HepG2 (cell line): ENCODE data around the gene MAP2K5. TPM values are rescaled to one million over a fixed set of nuclear protein-coding genes. Genes with fewer than 3 reads are reported as not detected.

Experiments
- ATAC-seq: fragments of 200-7000 bp; cut with Tn5 transposase; 3 replicates; pipeline ENCODE4 v1.9.1; 2020; ENCODE audit warnings: mild to moderate bottlenecking, moderate library complexity
- BruUV-seq: library from RNA; stranded (reverse); fragments of 400-500 nt; replicated peaks from 2 replicates; lab custom pipeline; 2021; lab: Mats Ljungman, UMichigan
- CTCF ChIA-PET: fragments of 300-600 bp; formaldehyde crosslinking; extraction: SDS; loops from one replicate; lab custom pipeline; 2021; ENCODE audit warnings: low total read pairs, inconsistent platforms, low intra/inter-chr PET ratio; lab: Yijun Ruan, JAX
- POLR2A ChIA-PET: fragments of 350-600 bp; sonication (Branson Sonifier 250); formaldehyde crosslinking; loops from one replicate; lab custom pipeline; 2020; ENCODE audit warnings: antibody characterized with exemption, inconsistent platforms; lab: Yijun Ruan, JAX
- DNase-seq: peaks from one replicate; pipeline ENCODE4 v3.0.0-alpha.2; 2015; ENCODE audit warnings: low spot score
- FAIRE-seq: peaks from 3 replicates; lab custom pipeline; 2011; peaks lifted over from hg19 to GRCh38; lab: Jason Lieb, UNC
- H2AFZ ChIP-seq: one replicate; pipeline ENCODE4 v1.6.1; 2011; ENCODE audit warnings: low read length, inconsistent platforms
- H3K27ac ChIP-seq: fragments of 300-600 bp; 3 replicates; pipeline ENCODE4 v1.8.0; 2011; ENCODE audit warnings: mixed run types, mild to moderate bottlenecking, mixed read lengths, low read length, inconsistent platforms; ENCODE audit not compliant: insufficient read depth; ENCODE audit errors: extremely low read length
- H3K27me3 ChIP-seq, 2 experiments: fragments of 200-600 bp in 1 of 2; 2 replicates in 1 of 2; 3 replicates in 1 of 2; pipeline versions ENCODE4 v1.6.0 to v1.8.0; 2011; ENCODE audit warnings: low read length in 2 of 2, mild to moderate bottlenecking in 2 of 2, moderate library complexity in 2 of 2, inconsistent platforms in 1 of 2; ENCODE audit not compliant: insufficient read depth in 2 of 2, control insufficient read depth in 1 of 2
- H3K36me3 ChIP-seq, 2 experiments: fragments of 200-600 bp in 1 of 2; replicated peaks in 1 of 2; 2 replicates in 1 of 2; 3 replicates in 1 of 2; pipeline versions ENCODE4 v1.5.1 to v1.8.0; 2011; ENCODE audit warnings: low read length in 2 of 2, inconsistent platforms in 1 of 2; ENCODE audit not compliant: insufficient read depth in 2 of 2, control insufficient read depth in 1 of 2
- H3K4me1 ChIP-seq: 2 replicates; pipeline ENCODE4 v1.5.1; 2012; ENCODE audit warnings: low read length, inconsistent platforms; ENCODE audit not compliant: insufficient read depth
- H3K4me2 ChIP-seq: 2 replicates; pipeline ENCODE4 v1.6.0; 2011; ENCODE audit warnings: low read depth, low read length, inconsistent platforms
- H3K4me3 ChIP-seq, 3 experiments: fragments of 200-600 bp in 1 of 3; sonication (generic), shearing (Covaris generic) in 1 of 3; replicated peaks in 1 of 3; 2 replicates each; pipeline ENCODE4 v1.5.1; 2011 to 2016; ENCODE audit warnings: low read length in 3 of 3, inconsistent platforms in 2 of 3, low read depth in 2 of 3, mild to moderate bottlenecking in 2 of 3, control low read depth in 1 of 3, mixed read lengths in 1 of 3; ENCODE audit not compliant: insufficient read depth in 1 of 3
- H3K79me2 ChIP-seq: one replicate; pipeline ENCODE4 v1.6.1; 2011; ENCODE audit warnings: low read length, inconsistent platforms; ENCODE audit not compliant: insufficient read depth
- H3K9ac ChIP-seq: 2 replicates; pipeline ENCODE4 v1.6.0; 2011; ENCODE audit warnings: mild to moderate bottlenecking, low read depth, low read length, inconsistent platforms; ENCODE audit not compliant: insufficient read depth
- H3K9me3 ChIP-seq: 2 replicates; pipeline ENCODE4 v1.5.1; 2012; ENCODE audit warnings: mild to moderate bottlenecking, low read length
- H4K20me1 ChIP-seq: 2 replicates; pipeline ENCODE4 v1.6.0; 2011; ENCODE audit warnings: inconsistent platforms, mild to moderate bottlenecking, low read length, moderate library complexity; ENCODE audit not compliant: insufficient read depth
- ATAD3A ChIP-seq: sonication (generic); formaldehyde crosslinking; IDR thresholded peaks from 2 replicates; pipeline ENCODE4 v1.4.0; 2020; ENCODE audit warnings: missing genetic modification reagents
- KAT8 ChIP-seq: IDR thresholded peaks from 2 replicates; pipeline ENCODE4 v1.6.1; 2016; ENCODE audit warnings: missing genetic modification reagents, missing compliant biosample characterization
- MAFF ChIP-seq: IDR thresholded peaks from 2 replicates; pipeline ENCODE4 v1.6.1; 2011; ENCODE audit warnings: low read depth, low read length, improper control_type of control experiment
- RXRA ChIP-seq: sonication (generic); formaldehyde crosslinking; IDR thresholded peaks from 2 replicates; pipeline ENCODE4 v1.5.1; 2020; ENCODE audit warnings: missing genetic modification reagents
- U2AF1 ChIP-seq: fragments of 200-400 bp; formaldehyde crosslinking; optimal IDR thresholded peaks from 2 replicates; pipeline ENCODE3; 2017; ENCODE audit warnings: mild to moderate bottlenecking, low read depth, low read length
- ZNF160 ChIP-seq: sonication (generic); formaldehyde crosslinking; IDR thresholded peaks from 2 replicates; pipeline ENCODE4 v1.8.0; 2022; ENCODE audit warnings: mild to moderate bottlenecking, inconsistent platforms, missing genetic modification reagents
- ZNF24 ChIP-seq: fragments of 450-650 bp; IDR thresholded peaks from 2 replicates; pipeline ENCODE4 v1.6.1; 2017; ENCODE audit warnings: antibody characterized with exemption, mild to moderate bottlenecking
- ZNF558 ChIP-seq: sonication (generic); formaldehyde crosslinking; IDR thresholded peaks from 2 replicates; pipeline ENCODE4 v1.9.0; 2022; ENCODE audit warnings: mild to moderate bottlenecking, missing genetic modification reagents, borderline replicate concordance
- ZNF564 ChIP-seq: sonication (generic); formaldehyde crosslinking; IDR thresholded peaks from 2 replicates; pipeline ENCODE4 v1.8.1; 2023; ENCODE audit warnings: mild to moderate bottlenecking, missing genetic modification reagents
- ZNF569 ChIP-seq: sonication (generic); formaldehyde crosslinking; IDR thresholded peaks from 2 replicates; pipeline ENCODE4 v1.5.0; 2020; ENCODE audit warnings: mild to moderate bottlenecking, missing genetic modification reagents, moderate library complexity, borderline replicate concordance
- ZNF737 ChIP-seq: sonication (generic); formaldehyde crosslinking; IDR thresholded peaks from 2 replicates; pipeline ENCODE4 v1.5.0; 2020; ENCODE audit warnings: missing genetic modification reagents, mild to moderate bottlenecking, borderline replicate concordance
- WGBS: methylation state at CpG from one replicate; pipeline ENCODE4 v1.1.6; 2017; ENCODE audit warnings: low lambda C conversion rate; 5-methylcytosine and 5-hydroxymethylcytosine counted together
- in situ Hi-C: cut with HindIII; loops from 2 replicates; pipeline ENCODE4 v1.10.0; 2017; ENCODE audit warnings: low pct_unique_long_range_greater_than_20kb; ENCODE audit not compliant: extremely low pct_ligation_motif_present
- intact Hi-C: fragments of 100-400 bp; cut with micrococcal nuclease; formaldehyde crosslinking; loops from one replicate; pipeline ENCODE4 v1.10.0; 2022; ENCODE audit not compliant: unreplicated experiment
- polyA plus RNA-seq, 8 experiments: library from polyadenylated mRNA; depleted of rRNA in 3 of 8; stranded (reverse) in 7 of 8; unstranded in 1 of 8; fragments of >200 nt; fragmentation: Illumina TruSeq in 4 of 8; extraction: Trizol in 4 of 8; gene quantifications; 2 replicates each; pipeline versions ENCODE4 v1.2.1 to v1.2.3, GENCODE V29; 2011 to 2016; ENCODE audit warnings: low read depth in 4 of 8, missing spikeins in 1 of 8, mixed read lengths in 1 of 8; ENCODE audit not compliant: insufficient read depth in 1 of 8
- total RNA-seq, 5 experiments: library from RNA; depleted of rRNA; stranded (reverse); fragments of >200 nt; fragmentation: Illumina TruSeq; extraction: Trizol; gene quantifications; 2 replicates each; pipeline ENCODE4 v1.2.3, GENCODE V29; 2016; ENCODE audit warnings: low read depth in 1 of 5
- TF ChIP-seq, protein P1 (sequence below): sonication (generic); formaldehyde crosslinking; IDR thresholded peaks from 2 replicates; pipeline ENCODE4 v1.8.1; 2023; ENCODE audit warnings: missing genetic modification reagents, mild to moderate bottlenecking, borderline replicate concordance
- TF ChIP-seq, protein P2 (sequence below): sonication (generic); formaldehyde crosslinking; IDR thresholded peaks from 2 replicates; pipeline ENCODE4 v1.5.1; 2020; ENCODE audit warnings: missing genetic modification reagents, mild to moderate bottlenecking, borderline replicate concordance
- TF ChIP-seq, protein P3 (sequence below), 2 experiments: sonication (generic) in 1 of 2; formaldehyde crosslinking in 1 of 2; IDR thresholded peaks; 2 replicates each; pipeline versions ENCODE4 v1.4.0 to v1.6.1; 2018 to 2020; ENCODE audit warnings: missing genetic modification reagents in 2 of 2, borderline replicate concordance in 1 of 2, low read depth in 1 of 2, mild to moderate bottlenecking in 1 of 2, missing biosample characterization in 1 of 2

MAP2K5 gene
- total and polyA plus RNA-seq, 2 of the 13 experiments (the other 11 are each of a cell fraction or from before 2014, with no cell fraction given) = 4.0 to 4.3 TPM

DNA sequence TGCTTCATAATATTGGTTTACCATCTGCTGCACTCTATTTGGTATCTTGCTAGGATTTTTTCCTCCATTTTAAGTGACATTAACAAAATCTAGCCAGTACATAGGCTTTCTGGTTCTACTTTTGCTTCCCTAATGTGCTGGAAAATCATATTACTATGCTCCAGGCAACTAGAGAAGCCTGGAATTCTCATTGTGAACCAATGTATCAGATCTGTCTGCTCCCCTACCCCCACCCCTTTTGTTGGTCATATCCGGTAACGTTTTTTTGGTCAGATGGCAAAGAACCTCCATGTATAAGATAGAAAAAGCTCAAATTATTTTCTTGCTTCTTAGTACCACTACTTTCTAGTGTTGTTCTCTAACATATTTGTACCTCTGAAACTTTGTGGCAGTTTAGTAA is 17.1 kb downstream of the MAP2K5 start:
- FAIRE-seq (no peak), ATAC-seq (no peak), DNase-seq (no peak)
- 94% methylated on average over 2 of the region's 2 CpGs for WGBS
- ChIA-PET POLR2A (no interaction called here), CTCF (no interaction called here)
- H2AFZ ChIP-seq = no peak overlapping the region
- H3K9me3 ChIP-seq = no peaks in the 10 kb centered on the region
- intact Hi-C loops = no loop called here
- H3K27ac ChIP-seq = no peak overlapping the region
- peaks cover 2 to 4% of the 10 kb centered on the region in 2 experiments; a peak in 1 of 5 replicates for H3K36me3 ChIP-seq
- H4K20me1 ChIP-seq = no peaks in the 10 kb centered on the region; the same call in 1 of the 2 replicates
- TF ChIP-seq ZNF558 (CRISPR knock-in tag) (no peak), ATAD3A (CRISPR knock-in tag) (no peak), KAT8 (CRISPR knock-in tag) (no peak), ZNF569 (CRISPR knock-in tag) (no peak), ZNF24 (no peak), ZNF160 (CRISPR knock-in tag) (no peak), RXRA (CRISPR knock-in tag) (no peak), ZNF564 (CRISPR knock-in tag) (no peak), MAFF (no peak), U2AF1 (no peak), ZNF737 (CRISPR knock-in tag) (no peak)
- TF ChIP-seq, protein P1, sequence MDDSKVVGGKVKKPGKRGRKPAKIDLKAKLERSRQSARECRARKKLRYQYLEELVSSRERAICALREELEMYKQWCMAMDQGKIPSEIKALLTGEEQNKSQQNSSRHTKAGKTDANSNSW (CRISPR knock-in tag) = no peak
- TF ChIP-seq, protein P2, sequence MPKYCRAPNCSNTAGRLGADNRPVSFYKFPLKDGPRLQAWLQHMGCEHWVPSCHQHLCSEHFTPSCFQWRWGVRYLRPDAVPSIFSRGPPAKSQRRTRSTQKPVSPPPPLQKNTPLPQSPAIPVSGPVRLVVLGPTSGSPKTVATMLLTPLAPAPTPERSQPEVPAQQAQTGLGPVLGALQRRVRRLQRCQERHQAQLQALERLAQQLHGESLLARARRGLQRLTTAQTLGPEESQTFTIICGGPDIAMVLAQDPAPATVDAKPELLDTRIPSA (CRISPR knock-in tag) = no peak
- TF ChIP-seq, protein P3, sequence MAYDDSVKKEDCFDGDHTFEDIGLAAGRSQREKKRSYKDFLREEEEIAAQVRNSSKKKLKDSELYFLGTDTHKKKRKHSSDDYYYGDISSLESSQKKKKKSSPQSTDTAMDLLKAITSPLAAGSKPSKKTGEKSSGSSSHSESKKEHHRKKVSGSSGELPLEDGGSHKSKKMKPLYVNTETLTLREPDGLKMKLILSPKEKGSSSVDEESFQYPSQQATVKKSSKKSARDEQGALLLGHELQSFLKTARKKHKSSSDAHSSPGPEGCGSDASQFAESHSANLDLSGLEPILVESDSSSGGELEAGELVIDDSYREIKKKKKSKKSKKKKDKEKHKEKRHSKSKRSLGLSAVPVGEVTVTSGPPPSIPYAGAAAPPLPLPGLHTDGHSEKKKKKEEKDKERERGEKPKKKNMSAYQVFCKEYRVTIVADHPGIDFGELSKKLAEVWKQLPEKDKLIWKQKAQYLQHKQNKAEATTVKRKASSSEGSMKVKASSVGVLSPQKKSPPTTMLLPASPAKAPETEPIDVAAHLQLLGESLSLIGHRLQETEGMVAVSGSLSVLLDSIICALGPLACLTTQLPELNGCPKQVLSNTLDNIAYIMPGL (CRISPR knock-in tag; IDR thresholded peaks at IDR 0.05; ENCODE audit: borderline replicate concordance in 1 of 2, low read depth in 1 of 2) = no peak
- H3K27me3 ChIP-seq = no peaks in the 10 kb centered on the region
- no peak overlapping the region for H3K4me2 ChIP-seq
- no peaks in the 10 kb centered on the region for H3K4me1 ChIP-seq
- H3K79me2 ChIP-seq = no peaks in the 10 kb centered on the region
- in situ Hi-C loops = no loop called here
- no TSS peak for BruUV-seq
- H3K4me3 ChIP-seq = no peak overlapping the region
- H3K9ac ChIP-seq = no peak overlapping the region
